Neural progenitor cell (in vitro differentiated cells): ENCODE data around the gene AMMECR1.

ENCODE experiments used
- EZH2 ChIP-seq: fragments of 200-600 bp; sonication (generic); IDR thresholded peaks from 2 replicates; pipeline ENCODE4 v1.6.1; 2017; ENCODE audit warnings: antibody characterized with exemption, mild to moderate bottlenecking, moderate library complexity
- EZH2phosphoT487 ChIP-seq: fragments of 200-600 bp; sonication (generic); IDR thresholded peaks from 2 replicates; pipeline ENCODE4 v1.6.1; 2017; ENCODE audit warnings: antibody characterized with exemption
- TF ChIP-seq, protein P1 (sequence below): fragments of 200-600 bp; sonication (generic); IDR thresholded peaks from 2 replicates; pipeline ENCODE4 v1.5.1; 2017; ENCODE audit warnings: antibody characterized with exemption, mild to moderate bottlenecking

- TF ChIP-seq, protein P1, sequence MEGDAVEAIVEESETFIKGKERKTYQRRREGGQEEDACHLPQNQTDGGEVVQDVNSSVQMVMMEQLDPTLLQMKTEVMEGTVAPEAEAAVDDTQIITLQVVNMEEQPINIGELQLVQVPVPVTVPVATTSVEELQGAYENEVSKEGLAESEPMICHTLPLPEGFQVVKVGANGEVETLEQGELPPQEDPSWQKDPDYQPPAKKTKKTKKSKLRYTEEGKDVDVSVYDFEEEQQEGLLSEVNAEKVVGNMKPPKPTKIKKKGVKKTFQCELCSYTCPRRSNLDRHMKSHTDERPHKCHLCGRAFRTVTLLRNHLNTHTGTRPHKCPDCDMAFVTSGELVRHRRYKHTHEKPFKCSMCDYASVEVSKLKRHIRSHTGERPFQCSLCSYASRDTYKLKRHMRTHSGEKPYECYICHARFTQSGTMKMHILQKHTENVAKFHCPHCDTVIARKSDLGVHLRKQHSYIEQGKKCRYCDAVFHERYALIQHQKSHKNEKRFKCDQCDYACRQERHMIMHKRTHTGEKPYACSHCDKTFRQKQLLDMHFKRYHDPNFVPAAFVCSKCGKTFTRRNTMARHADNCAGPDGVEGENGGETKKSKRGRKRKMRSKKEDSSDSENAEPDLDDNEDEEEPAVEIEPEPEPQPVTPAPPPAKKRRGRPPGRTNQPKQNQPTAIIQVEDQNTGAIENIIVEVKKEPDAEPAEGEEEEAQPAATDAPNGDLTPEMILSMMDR = no peak
- TF ChIP-seq EZH2phosphoT487 (no peak), EZH2 (no peak)
These were observed 164.6 kb downstream of the AMMECR1 start for GRCh38 chrX:110153244-110153643.
